OCI-LY1 (cell line): Measurements from ENCODE around the gene CNTD1.

ENCODE experiments used
- H2AFZ ChIP-seq: fragments of 200-600 bp; sonication (generic), shearing (Covaris generic); 2 replicates; pipeline ENCODE4 v1.6.0; 2014; ENCODE audit warnings: antibody characterized with exemption, mild to moderate bottlenecking, low read length
- H3F3A ChIP-seq: fragments of 200-600 bp; sonication (generic), shearing (Covaris generic); 2 replicates; pipeline ENCODE4 v1.6.0; 2014; ENCODE audit warnings: mild to moderate bottlenecking, antibody characterized with exemption, low read length, moderate library complexity; ENCODE audit not compliant: insufficient read depth
- H3K27ac ChIP-seq: fragments of 200-600 bp; sonication (generic); 2 replicates; pipeline ENCODE4 v1.5.1; 2014; ENCODE audit warnings: low read length, mixed run types, mild to moderate bottlenecking, low read depth; ENCODE audit not compliant: poor library complexity, severe bottlenecking
- H3K27me3 ChIP-seq: fragments of 200-600 bp; sonication (generic); 2 replicates; pipeline ENCODE4 v1.6.0; 2014; ENCODE audit warnings: antibody characterized with exemption, mild to moderate bottlenecking, low read length, moderate library complexity; ENCODE audit not compliant: insufficient read depth
- H3K36me3 ChIP-seq: fragments of 200-600 bp; sonication (generic); 2 replicates; pipeline ENCODE4 v1.6.1; 2014; ENCODE audit warnings: mild to moderate bottlenecking, antibody characterized with exemption, low read length, moderate library complexity, mixed read lengths; ENCODE audit not compliant: insufficient read depth
- H3K4me1 ChIP-seq: fragments of 200-600 bp; sonication (generic); 2 replicates; pipeline ENCODE4 v1.5.1; 2014; ENCODE audit warnings: mild to moderate bottlenecking, low read length, moderate library complexity; ENCODE audit not compliant: insufficient read depth, severe bottlenecking
- H3K4me2 ChIP-seq: fragments of 200-600 bp; sonication (generic), shearing (Covaris generic); 2 replicates; pipeline ENCODE4 v1.6.1; 2014; ENCODE audit warnings: low read length
- H3K4me3 ChIP-seq: fragments of 200-600 bp; sonication (generic); 2 replicates; pipeline ENCODE4 v1.5.1; 2014; ENCODE audit warnings: low read length, low read depth, mild to moderate bottlenecking, mixed read lengths; ENCODE audit not compliant: poor library complexity, severe bottlenecking
- H3K79me2 ChIP-seq: fragments of 200-600 bp; shearing (Covaris generic); 2 replicates; pipeline ENCODE4 v1.6.1; 2016; ENCODE audit warnings: mixed run types, low read length, mixed read lengths; ENCODE audit not compliant: insufficient read depth
- H3K9ac ChIP-seq: fragments of 200-600 bp; sonication (generic), shearing (Covaris generic); 2 replicates; pipeline ENCODE4 v1.6.1; 2014; ENCODE audit warnings: mild to moderate bottlenecking, low read length, mixed read lengths
- H3K9me2 ChIP-seq: fragments of 200-600 bp; sonication (generic), shearing (Covaris generic); 2 replicates; pipeline ENCODE4 v1.6.1; 2014; ENCODE audit warnings: low read depth, mild to moderate bottlenecking, low read length, mixed read lengths
- H3K9me3 ChIP-seq: fragments of 200-600 bp; shearing (Covaris generic); 2 replicates; pipeline ENCODE4 v1.6.1; 2014; ENCODE audit warnings: low read length, mixed read lengths
- H4K20me1 ChIP-seq: fragments of 200-600 bp; sonication (generic), shearing (Covaris generic); 2 replicates; pipeline ENCODE4 v1.6.0; 2016; ENCODE audit warnings: mild to moderate bottlenecking, low read length; ENCODE audit not compliant: insufficient read depth
- CTCF ChIP-seq: fragments of 200-600 bp; sonication (generic), shearing (Covaris generic); IDR thresholded peaks from 2 replicates; pipeline ENCODE4 v1.5.1; 2017; ENCODE audit warnings: mild to moderate bottlenecking, antibody characterized with exemption, low read length, moderate library complexity, mixed read lengths
- EZH2 ChIP-seq: fragments of 200-600 bp; sonication (generic), shearing (Covaris generic); IDR thresholded peaks from 2 replicates; pipeline ENCODE4 v1.8.0; 2017; ENCODE audit warnings: borderline replicate concordance, mixed run types, mild to moderate bottlenecking, antibody characterized with exemption, low read length, moderate library complexity, mixed read lengths

Gene CNTD1

GRCh38 chr17:42783062-42783790, 15.4 kb upstream of the CNTD1 start:
- no peaks in the 10 kb centered on the region for H3F3A ChIP-seq
- no peaks in the 10 kb centered on the region for H3K79me2 ChIP-seq
- H3K36me3 ChIP-seq, result peaks cover 17% of the 10 kb centered on the region
- H3K27me3 ChIP-seq, result no peaks in the 10 kb centered on the region; the same call in 1 of the 2 replicates
- H3K9ac ChIP-seq, result no peak overlapping the region
- no peaks in the 10 kb centered on the region for H3K4me1 ChIP-seq
- H4K20me1 ChIP-seq, result no peaks in the 10 kb centered on the region
- no peak overlapping the region for H3K4me2 ChIP-seq
- no peak for TF ChIP-seq EZH2
- TF ChIP-seq CTCF, result no peak
- H3K4me3 ChIP-seq, result no peak overlapping the region
- H3K9me2 ChIP-seq, result no peaks in the 10 kb centered on the region
- H2AFZ ChIP-seq, result no peak overlapping the region
- H3K9me3 ChIP-seq, result no peaks in the 10 kb centered on the region
- H3K27ac ChIP-seq, result no peak overlapping the region

GRCh38 chr17:42783791-42784138, 14.9 kb upstream of the CNTD1 start:
- Histone ChIP-seq H3K4me2 (no peak overlapping the region), H3K27ac (no peak overlapping the region), H3K4me1 (no peaks in the 10 kb centered on the region), H4K20me1 (no peaks in the 10 kb centered on the region), H3K79me2 (no peaks in the 10 kb centered on the region), H3K36me3 (peaks cover 11% of the 10 kb centered on the region), H3K9me3 (no peaks in the 10 kb centered on the region), H3K9me2 (no peaks in the 10 kb centered on the region), H3K4me3 (no peak overlapping the region), H3K9ac (no peak overlapping the region), H2AFZ (no peak overlapping the region), H3K27me3 (no peaks in the 10 kb centered on the region; the same call in 1 of the 2 replicates), H3F3A (no peaks in the 10 kb centered on the region)
- TF ChIP-seq EZH2, result no peak
- TF ChIP-seq CTCF, result no peak

GRCh38 chr17:42784409-42784808, 14.3 kb upstream of the CNTD1 start:
- Histone ChIP-seq H2AFZ (no peak overlapping the region), H3F3A (no peaks in the 10 kb centered on the region), H4K20me1 (no peaks in the 10 kb centered on the region), H3K9ac (no peak overlapping the region), H3K79me2 (no peaks in the 10 kb centered on the region), H3K4me1 (no peaks in the 10 kb centered on the region), H3K27me3 (no peaks in the 10 kb centered on the region; the same call in 1 of the 2 replicates), H3K27ac (no peak overlapping the region), H3K4me2 (no peak overlapping the region), H3K9me3 (no peaks in the 10 kb centered on the region), H3K9me2 (no peaks in the 10 kb centered on the region), H3K36me3 (peaks cover 5% of the 10 kb centered on the region), H3K4me3 (no peak overlapping the region)
- no peak for TF ChIP-seq EZH2
- no peak for TF ChIP-seq CTCF
